Natural killer cell (primary cell): Measurements from ENCODE around the gene ILK. TPM values are rescaled to one million over a fixed set of nuclear protein-coding genes. Genes with fewer than 3 reads are reported as not detected.

Experiments used
- ATAC-seq, 3 donors: fragments of 150-1000 bp in 2 of 3; fragments of 200-7000 bp in 1 of 3; cut with Tn5 transposase; 1 replicate in 1 of 3; 2 replicates in 2 of 3; pipeline ENCODE4 v1.10.0; 2021; ENCODE audit warnings: mild to moderate bottlenecking in 2 of 3, moderate library complexity in 2 of 3
- DNase-seq, 2 donors: peaks; one replicate each; pipeline versions ENCODE4 v3.0.0 to v3.0.0-alpha.2; 2013 to 2021; ENCODE audit warnings: mixed read lengths in 1 of 2
- H3K27ac ChIP-seq: one replicate; pipeline ENCODE4 v1.5.1; 2013; ENCODE audit warnings: mild to moderate bottlenecking, low read length
- H3K27me3 ChIP-seq: one replicate; pipeline ENCODE4 v1.6.1; 2013; ENCODE audit warnings: low read length; ENCODE audit not compliant: control insufficient read depth, insufficient read depth
- H3K36me3 ChIP-seq: one replicate; pipeline ENCODE4 v1.6.1; 2013; ENCODE audit warnings: low read length; ENCODE audit not compliant: control insufficient read depth, insufficient read depth
- H3K4me1 ChIP-seq: one replicate; pipeline ENCODE4 v1.6.1; 2013; ENCODE audit warnings: low read length; ENCODE audit not compliant: control insufficient read depth, insufficient read depth
- H3K4me3 ChIP-seq: one replicate; pipeline ENCODE4 v1.5.1; 2013; ENCODE audit warnings: low read length
- H3K9me3 ChIP-seq: one replicate; pipeline ENCODE4 v1.6.1; 2013; ENCODE audit warnings: low read length; ENCODE audit not compliant: control insufficient read depth, insufficient read depth
- H3K27ac Mint-ChIP-seq, 2 donors: one replicate each; pipeline ENCODE4 v1.8.0; 2022; ENCODE audit warnings: mild to moderate bottlenecking in 2 of 2, mixed read lengths in 2 of 2, moderate library complexity in 1 of 2
- H3K27me3 Mint-ChIP-seq, 2 donors: one replicate each; pipeline ENCODE4 v1.8.0; 2022; ENCODE audit warnings: low read depth in 2 of 2, mixed read lengths in 2 of 2
- H3K36me3 Mint-ChIP-seq: one replicate; pipeline ENCODE4 v1.8.0; 2022; ENCODE audit warnings: mixed read lengths
- H3K4me1 Mint-ChIP-seq, 2 donors: one replicate each; pipeline ENCODE4 v1.8.0; 2022; ENCODE audit warnings: mixed read lengths in 2 of 2
- H3K4me3 Mint-ChIP-seq: one replicate; pipeline ENCODE4 v1.8.0; 2022; ENCODE audit warnings: mild to moderate bottlenecking, moderate library complexity, mixed read lengths
- H3K9me3 Mint-ChIP-seq, 2 donors: one replicate each; pipeline ENCODE4 v1.8.0; 2022; ENCODE audit warnings: mixed read lengths in 2 of 2
- CTCF ChIP-seq: fragments of 200-600 bp; IDR thresholded peaks from one replicate; pipeline ENCODE4 v1.8.0; 2022; ENCODE audit warnings: antibody characterized with exemption
- WGBS: methylation state at CpG from one replicate; pipeline ENCODE4 v1.1.7; 2013; ENCODE audit warnings: missing lambda C conversion rate; ENCODE audit not compliant: insufficient coverage; 5-methylcytosine and 5-hydroxymethylcytosine counted together
- intact Hi-C: fragments of 100-400 bp; cut with micrococcal nuclease; formaldehyde crosslinking; loops from one replicate; pipeline ENCODE4 v1.14.2; 2022
- total RNA-seq, 4 donors: library from RNA; stranded (reverse); fragments of 120-200 nt in 1 of 4; gene quantifications; one replicate each; pipeline versions ENCODE4 v1.2.3 to v1.2.4, GENCODE V29; 2013 to 2022

Gene ILK
- total RNA-seq, 3 donors from 2014 or later (not counting 1 experiment from before 2014, with no cell fraction given) = 109 to 145 (median 142) TPM

DNA sequence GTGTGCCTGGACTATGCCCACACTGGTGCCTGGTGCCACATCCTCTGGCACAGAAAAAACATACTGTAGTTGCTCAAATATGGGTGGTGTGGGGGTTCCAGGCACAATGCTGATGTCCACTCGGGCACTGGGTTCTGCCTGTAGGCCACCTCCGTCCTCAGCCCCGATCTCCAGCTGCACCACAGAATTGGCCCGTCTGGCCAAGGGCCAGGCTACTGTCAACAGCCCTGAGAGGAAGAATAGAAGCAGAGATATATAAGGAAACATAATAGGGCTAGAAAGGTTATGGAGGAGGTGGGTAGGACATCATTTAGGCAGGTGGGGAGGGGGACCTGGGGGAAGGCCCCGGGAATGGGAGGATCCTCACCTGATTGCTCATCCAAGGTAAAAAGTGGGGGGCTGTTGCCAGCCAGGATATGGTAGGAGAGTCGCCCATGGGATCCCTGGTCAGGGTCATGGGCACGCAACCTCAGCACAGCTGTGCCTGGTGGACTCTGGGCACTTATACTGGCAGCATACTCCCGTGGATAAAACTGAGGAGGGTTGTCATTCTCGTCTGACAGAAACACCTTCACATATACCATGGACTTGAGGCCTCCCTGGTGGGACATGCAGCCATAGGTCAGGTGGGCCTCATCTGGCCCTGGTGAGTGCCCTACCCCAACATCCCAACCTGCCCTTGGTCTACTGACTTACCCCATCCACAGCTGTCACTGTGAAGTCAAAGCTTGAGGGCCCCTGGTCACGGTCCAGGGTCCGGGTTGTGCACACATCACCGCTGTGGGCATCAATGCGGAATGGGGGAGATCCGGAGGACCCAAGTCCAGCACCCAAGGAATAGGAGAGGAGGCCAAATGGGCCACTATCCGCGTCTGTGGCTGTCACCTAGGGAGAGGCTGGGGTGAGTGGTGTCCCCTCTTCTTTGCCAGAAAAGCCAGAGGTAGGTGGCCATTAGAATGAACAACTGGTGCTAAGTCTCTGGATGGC is 30.1 kb downstream of the ILK start:
- Histone ChIP-seq H3K27me3 (no peaks in the 10 kb centered on the region), H3K36me3 (no peaks in the 10 kb centered on the region), H3K4me1 (peaks cover 12% of the 10 kb centered on the region), H3K27ac (no peak overlapping the region), H3K4me3 (no peak overlapping the region), H3K9me3 (no peaks in the 10 kb centered on the region)
- no peak overlapping the region for H3K27ac Mint-ChIP-seq
- H3K36me3 Mint-ChIP-seq = no peaks in the 10 kb centered on the region
- no peak for ATAC-seq
- no peak for DNase-seq
- TF ChIP-seq CTCF = no peak
- intact Hi-C loops = no loop called here
- no peak overlapping the region for H3K4me3 Mint-ChIP-seq
- no peaks in the 10 kb centered on the region for H3K27me3 Mint-ChIP-seq
- WGBS = 95% methylated on average over 16 of the region's 16 CpGs
- H3K9me3 Mint-ChIP-seq = no peaks in the 10 kb centered on the region
- no peaks in the 10 kb centered on the region for H3K4me1 Mint-ChIP-seq

DNA sequence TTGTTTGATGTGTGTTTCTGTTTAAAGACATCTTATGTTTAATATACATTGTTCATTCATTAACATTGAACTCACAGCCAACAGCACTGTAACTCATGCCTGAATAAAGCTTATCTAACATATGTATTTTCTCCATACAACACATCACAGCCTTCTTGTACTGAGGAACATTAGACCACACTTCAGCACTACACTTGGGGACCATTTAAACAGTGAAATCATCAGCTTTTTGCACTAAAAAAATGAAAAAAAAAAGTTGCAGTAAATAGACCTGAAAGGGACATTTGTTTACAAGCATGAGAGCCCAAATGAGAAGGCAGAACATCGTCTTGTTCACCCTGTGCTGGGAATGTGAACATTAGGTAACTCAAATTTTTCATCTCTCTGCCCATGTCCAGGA is 31.0 kb downstream of the ILK start:
- no peak for TF ChIP-seq CTCF
- H3K27me3 Mint-ChIP-seq = no peaks in the 10 kb centered on the region
- intact Hi-C loops = no loop called here
- no peak overlapping the region for H3K27ac ChIP-seq
- ATAC-seq (no peak), DNase-seq (no peak)
- H3K4me1 Mint-ChIP-seq = no peaks in the 10 kb centered on the region
- no peaks in the 10 kb centered on the region for H3K9me3 Mint-ChIP-seq
- H3K9me3 ChIP-seq = no peaks in the 10 kb centered on the region
- peaks cover 12% of the 10 kb centered on the region for H3K4me1 ChIP-seq
- no peaks in the 10 kb centered on the region for H3K36me3 Mint-ChIP-seq
- 67% methylated on average over 1 of the region's 1 CpG for WGBS
- no peaks in the 10 kb centered on the region for H3K27me3 ChIP-seq
- H3K27ac Mint-ChIP-seq = no peak overlapping the region
- H3K4me3 Mint-ChIP-seq = no peak overlapping the region
- no peaks in the 10 kb centered on the region for H3K36me3 ChIP-seq
- H3K4me3 ChIP-seq = no peak overlapping the region

- no peak for ATAC-seq
Observed at GRCh38 chr11:6635082-6635932, 31.7 kb downstream of the ILK start.

More at GRCh38 chr11:6635082-6635932, 31.7 kb downstream of the ILK start:
- Mint-ChIP-seq H3K36me3 (no peaks in the 10 kb centered on the region), H3K4me1 (no peaks in the 10 kb centered on the region), H3K4me3 (no peak overlapping the region), H3K27me3 (no peaks in the 10 kb centered on the region), H3K27ac (no peak overlapping the region), H3K9me3 (no peaks in the 10 kb centered on the region)
- Histone ChIP-seq H3K27me3 (no peaks in the 10 kb centered on the region), H3K4me1 (peaks cover 12% of the 10 kb centered on the region), H3K4me3 (no peak overlapping the region), H3K36me3 (no peaks in the 10 kb centered on the region), H3K9me3 (no peaks in the 10 kb centered on the region), H3K27ac (no peak overlapping the region)
- TF ChIP-seq CTCF = no peak
- intact Hi-C loops = no loop called here
- DNase-seq = no peak
- 40% methylated on average over 6 of the region's 10 CpGs for WGBS
